Measurements from ENCODE around the gene MRPL24. TPM values are rescaled to one million over a fixed set of nuclear protein-coding genes. Genes with fewer than 3 reads are reported as not detected.

Gene MRPL24
- total RNA-seq, 1 donor from 2014 or later = 92.1 TPM

DNA sequence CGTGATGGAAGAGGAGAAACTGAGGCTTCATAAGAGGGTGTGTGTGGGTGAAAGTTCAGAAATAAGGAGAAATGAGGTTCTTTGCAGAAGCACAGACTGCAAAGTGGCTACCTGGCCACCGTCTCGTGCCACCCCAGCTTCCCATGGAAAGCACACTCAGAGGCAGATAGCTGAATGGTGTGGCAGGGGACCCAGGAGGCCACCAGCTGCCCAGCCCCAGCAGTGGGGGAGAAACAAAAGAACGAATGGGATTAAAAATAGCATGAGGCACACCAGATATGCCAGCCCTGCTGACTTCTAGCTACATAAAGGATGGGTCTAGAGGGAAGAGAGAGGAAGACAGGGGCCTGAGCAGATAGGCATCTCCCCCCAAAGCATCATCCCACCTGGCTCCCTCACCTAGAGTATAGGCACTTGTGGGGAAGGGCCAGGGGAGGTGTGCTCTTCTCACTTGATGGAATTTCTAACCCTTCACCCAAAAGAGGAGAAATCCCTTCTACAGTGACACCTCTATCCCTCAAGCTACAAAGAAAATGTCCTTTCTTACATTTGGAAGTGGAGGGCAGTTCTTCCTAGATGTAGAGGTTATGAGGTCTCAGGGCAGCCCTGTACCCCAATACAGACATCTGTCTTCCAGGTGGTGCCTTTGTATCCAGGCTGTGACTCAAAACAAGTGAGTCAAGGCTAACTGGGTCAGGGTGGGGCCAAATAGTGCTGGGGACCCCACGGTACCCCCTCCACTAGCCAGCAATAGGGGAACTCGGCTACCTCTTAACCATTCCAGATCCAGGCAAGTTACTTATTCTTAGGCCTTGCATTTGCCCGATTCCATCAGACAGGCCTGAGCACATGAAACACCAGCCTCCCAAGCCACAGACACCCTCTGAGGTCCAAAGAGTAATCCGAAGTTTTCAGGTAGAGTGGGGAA, 7.1 kb upstream of the MRPL24 start:
- Histone ChIP-seq H3K4me3 (peak overlapping the region; percentile 99), H3K36me3 (peaks cover 20% of the 10 kb centered on the region), H3K27me3 (ENCODE audit: low read depth) (no peaks in the 10 kb centered on the region), H3K4me1 (peaks cover 84% of the 10 kb centered on the region), H3K9me3 (replicated peaks) (no peaks in the 10 kb centered on the region), H3K27ac (replicated peaks) (peak overlapping the region; percentile 98)
- TF ChIP-seq, protein P1, sequence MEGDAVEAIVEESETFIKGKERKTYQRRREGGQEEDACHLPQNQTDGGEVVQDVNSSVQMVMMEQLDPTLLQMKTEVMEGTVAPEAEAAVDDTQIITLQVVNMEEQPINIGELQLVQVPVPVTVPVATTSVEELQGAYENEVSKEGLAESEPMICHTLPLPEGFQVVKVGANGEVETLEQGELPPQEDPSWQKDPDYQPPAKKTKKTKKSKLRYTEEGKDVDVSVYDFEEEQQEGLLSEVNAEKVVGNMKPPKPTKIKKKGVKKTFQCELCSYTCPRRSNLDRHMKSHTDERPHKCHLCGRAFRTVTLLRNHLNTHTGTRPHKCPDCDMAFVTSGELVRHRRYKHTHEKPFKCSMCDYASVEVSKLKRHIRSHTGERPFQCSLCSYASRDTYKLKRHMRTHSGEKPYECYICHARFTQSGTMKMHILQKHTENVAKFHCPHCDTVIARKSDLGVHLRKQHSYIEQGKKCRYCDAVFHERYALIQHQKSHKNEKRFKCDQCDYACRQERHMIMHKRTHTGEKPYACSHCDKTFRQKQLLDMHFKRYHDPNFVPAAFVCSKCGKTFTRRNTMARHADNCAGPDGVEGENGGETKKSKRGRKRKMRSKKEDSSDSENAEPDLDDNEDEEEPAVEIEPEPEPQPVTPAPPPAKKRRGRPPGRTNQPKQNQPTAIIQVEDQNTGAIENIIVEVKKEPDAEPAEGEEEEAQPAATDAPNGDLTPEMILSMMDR (IDR thresholded peaks at IDR 0.05; ENCODE audit: borderline replicate concordance) = no peak
- intact Hi-C loops (cut with micrococcal nuclease) = no loop called here
- no peak for DNase-seq

- Histone ChIP-seq H3K4me3 (peak overlapping the region; percentile 99), H3K9me3 (replicated peaks) (no peaks in the 10 kb centered on the region), H3K27me3 (ENCODE audit: low read depth) (no peaks in the 10 kb centered on the region), H3K27ac (replicated peaks) (peak overlapping the region; percentile 98), H3K4me1 (peaks cover 76% of the 10 kb centered on the region), H3K36me3 (peaks cover 30% of the 10 kb centered on the region)
- TF ChIP-seq, protein P1 (IDR thresholded peaks at IDR 0.05; ENCODE audit: borderline replicate concordance) = peak; percentile 34
- DNase-seq = peak; percentile 93
- intact Hi-C loops (cut with micrococcal nuclease) = no loop called here
Measured at GRCh38 chr1:156746728-156747631, 6.1 kb upstream of the MRPL24 start.

GRCh38 chr1:156746406-156746727, 5.5 kb upstream of the MRPL24 start:
- intact Hi-C loops (cut with micrococcal nuclease) = no loop called here
- peak overlapping the region; percentile 99 for H3K4me3 ChIP-seq
- H3K36me3 ChIP-seq = peaks cover 35% of the 10 kb centered on the region
- no peak for DNase-seq
- TF ChIP-seq, protein P1 (IDR thresholded peaks at IDR 0.05; ENCODE audit: borderline replicate concordance) = no peak
- H3K4me1 ChIP-seq = peaks cover 80% of the 10 kb centered on the region
- H3K9me3 ChIP-seq (replicated peaks) = no peaks in the 10 kb centered on the region
- peak overlapping the region; percentile 98 for H3K27ac ChIP-seq (replicated peaks)
- no peaks in the 10 kb centered on the region for H3K27me3 ChIP-seq (ENCODE audit: low read depth)

DNA sequence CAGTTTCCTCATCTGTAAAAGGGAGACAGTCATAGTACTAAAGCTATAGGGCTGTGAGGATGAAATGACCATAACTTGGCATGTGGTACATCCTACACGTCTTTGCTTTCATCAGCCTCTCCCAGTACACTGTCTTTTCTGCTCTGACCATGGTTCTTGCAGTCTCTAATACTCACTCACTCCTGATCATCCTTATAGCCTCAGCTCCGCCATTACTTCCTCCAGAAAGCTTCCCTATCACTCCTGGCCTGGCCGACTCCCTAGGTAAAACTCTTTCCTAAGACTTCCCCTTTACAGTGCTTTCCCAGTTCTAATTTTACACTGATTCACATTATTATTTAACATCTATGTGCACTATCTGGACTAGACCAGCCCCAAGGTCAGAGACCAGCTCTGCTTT, 5.0 kb upstream of the MRPL24 start:
- intact Hi-C loops (cut with micrococcal nuclease) = no loop called here
- TF ChIP-seq, protein P1 (IDR thresholded peaks at IDR 0.05; ENCODE audit: borderline replicate concordance) = no peak
- Histone ChIP-seq H3K4me3 (peak overlapping the region; percentile 99), H3K27me3 (ENCODE audit: low read depth) (no peaks in the 10 kb centered on the region), H3K36me3 (peaks cover 35% of the 10 kb centered on the region), H3K9me3 (replicated peaks) (no peaks in the 10 kb centered on the region), H3K27ac (replicated peaks) (peak overlapping the region; percentile 98), H3K4me1 (peaks cover 77% of the 10 kb centered on the region)
- DNase-seq = no peak

GRCh38 chr1:156744786-156745419, 4.0 kb upstream of the MRPL24 start:
- TF ChIP-seq, protein P1 (IDR thresholded peaks at IDR 0.05; ENCODE audit: borderline replicate concordance) = no peak
- intact Hi-C loops (cut with micrococcal nuclease) = no loop called here
- no peak for DNase-seq
- no peaks in the 10 kb centered on the region for H3K9me3 ChIP-seq (replicated peaks)
- no peak overlapping the region for H3K4me3 ChIP-seq
- H3K27ac ChIP-seq (replicated peaks) = peak overlapping the region; percentile 98
- H3K36me3 ChIP-seq = peaks cover 35% of the 10 kb centered on the region
- H3K4me1 ChIP-seq = peaks cover 79% of the 10 kb centered on the region
- H3K27me3 ChIP-seq (ENCODE audit: low read depth) = no peaks in the 10 kb centered on the region
